ENCODE results near the gene OSBPL3.
A peak's percentile ranks its signal among the peaks of the same experiment; 100 is the strongest.

Gene OSBPL3

DNA sequence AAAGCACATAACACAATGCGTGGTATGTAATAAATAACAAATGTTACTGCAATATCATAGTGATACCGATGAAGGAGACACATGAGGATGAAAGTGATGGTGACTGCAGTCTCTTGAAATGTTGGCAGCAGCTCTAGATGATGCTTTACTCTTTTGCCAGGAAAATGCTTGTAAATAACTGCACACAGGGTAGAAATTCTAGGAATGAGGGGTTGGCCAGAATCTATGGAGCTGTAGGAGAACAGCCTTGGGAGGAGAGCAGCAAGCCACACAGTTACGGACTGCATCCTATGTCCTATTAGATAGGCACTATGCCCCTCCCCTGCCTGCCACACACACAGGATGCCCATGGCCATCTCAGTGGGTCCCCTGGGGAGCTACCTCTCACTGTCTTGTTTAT, 125.1 kb downstream of the OSBPL3 start:
- peak; percentile 57 for DNase-seq

DNA sequence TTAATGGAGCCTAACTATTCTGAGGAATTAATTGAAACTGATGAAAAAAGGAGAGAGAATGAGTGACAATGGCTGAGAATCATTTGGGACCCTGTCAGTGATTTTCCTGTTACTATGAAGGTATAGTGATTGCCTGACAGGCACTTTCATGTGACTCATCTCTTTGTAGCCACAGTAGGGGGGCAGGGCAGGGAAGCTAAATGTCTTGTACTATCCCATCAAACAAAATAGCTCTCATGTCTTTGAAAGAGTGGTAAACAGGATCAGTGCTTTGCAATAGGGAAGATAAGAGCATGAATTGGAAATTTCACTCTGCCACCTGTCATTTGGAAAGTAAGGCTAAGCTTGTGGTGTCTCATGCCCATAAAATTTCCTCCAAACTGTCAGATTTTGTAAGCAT, 128.2 kb downstream of the OSBPL3 start:
- DNase-seq, result peak; percentile 34

DNA sequence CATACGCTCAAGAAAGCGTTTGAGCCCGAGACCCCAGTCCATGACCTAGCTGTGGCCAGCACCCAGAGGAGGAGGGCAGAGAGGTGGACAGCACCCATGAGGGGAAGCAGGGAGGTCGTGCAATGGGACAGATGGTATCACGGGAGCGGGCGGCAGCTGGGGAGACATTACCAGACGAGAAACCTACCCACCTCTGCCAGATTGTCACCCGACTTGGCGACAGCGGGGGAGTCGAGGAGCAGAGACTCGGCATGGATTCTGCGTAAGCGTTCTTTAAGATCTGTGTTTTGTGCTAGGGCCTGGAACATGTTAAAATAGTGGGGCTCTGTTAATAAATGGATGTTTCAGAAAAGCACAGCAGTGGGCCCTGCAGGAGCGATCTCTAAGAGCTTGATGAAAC, 131.1 kb downstream of the OSBPL3 start:
- no peak for DNase-seq

DNA sequence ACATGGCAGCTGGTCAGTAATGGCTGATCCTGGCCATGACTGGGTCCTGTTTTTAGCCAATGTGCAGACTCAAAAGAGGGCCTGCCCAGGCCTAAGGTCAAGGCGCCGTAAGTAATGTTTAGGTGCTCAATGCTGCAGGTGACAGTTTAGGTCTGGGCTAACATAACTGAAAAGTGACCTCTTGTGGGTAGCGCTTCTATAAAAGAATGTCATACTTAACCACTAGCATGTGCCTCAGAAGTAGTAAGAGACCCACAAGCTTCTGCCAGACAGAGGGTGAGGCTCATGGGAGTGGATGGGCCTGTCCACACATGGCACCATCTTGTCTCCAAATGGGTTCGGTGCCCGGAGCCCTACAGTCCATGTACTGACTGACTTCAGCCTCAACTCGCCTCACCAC, 132.2 kb downstream of the OSBPL3 start:
- no peak for DNase-seq

DNA sequence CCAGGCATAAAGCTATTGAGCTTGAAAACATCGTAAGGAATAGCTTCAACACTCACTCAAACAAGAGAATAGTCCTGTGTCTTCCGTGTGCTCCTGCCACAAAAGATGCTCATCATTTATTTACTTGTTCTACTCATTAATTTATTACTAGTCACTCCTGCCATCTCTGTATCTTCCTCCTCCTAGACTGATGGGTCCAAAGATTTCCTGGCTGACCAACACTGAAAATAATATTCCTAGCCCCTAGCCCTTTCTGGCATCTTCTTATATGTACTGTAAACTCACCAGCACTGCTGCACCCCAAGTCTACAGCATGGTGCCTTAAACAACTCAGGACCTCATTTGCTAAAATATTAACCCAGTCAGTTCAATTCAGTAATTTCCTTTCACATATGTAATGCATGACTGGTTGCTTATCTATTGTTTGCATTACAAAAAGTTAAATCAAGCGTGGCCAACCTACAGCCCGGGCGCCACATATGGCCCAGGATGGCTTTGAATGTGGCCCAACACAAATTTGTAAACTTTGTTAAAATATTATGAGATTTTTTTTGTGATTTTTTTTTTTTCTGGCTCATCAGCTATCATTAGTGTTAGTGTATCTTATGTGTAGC, 136.1 kb downstream of the OSBPL3 start:
- no peak for DNase-seq

DNA sequence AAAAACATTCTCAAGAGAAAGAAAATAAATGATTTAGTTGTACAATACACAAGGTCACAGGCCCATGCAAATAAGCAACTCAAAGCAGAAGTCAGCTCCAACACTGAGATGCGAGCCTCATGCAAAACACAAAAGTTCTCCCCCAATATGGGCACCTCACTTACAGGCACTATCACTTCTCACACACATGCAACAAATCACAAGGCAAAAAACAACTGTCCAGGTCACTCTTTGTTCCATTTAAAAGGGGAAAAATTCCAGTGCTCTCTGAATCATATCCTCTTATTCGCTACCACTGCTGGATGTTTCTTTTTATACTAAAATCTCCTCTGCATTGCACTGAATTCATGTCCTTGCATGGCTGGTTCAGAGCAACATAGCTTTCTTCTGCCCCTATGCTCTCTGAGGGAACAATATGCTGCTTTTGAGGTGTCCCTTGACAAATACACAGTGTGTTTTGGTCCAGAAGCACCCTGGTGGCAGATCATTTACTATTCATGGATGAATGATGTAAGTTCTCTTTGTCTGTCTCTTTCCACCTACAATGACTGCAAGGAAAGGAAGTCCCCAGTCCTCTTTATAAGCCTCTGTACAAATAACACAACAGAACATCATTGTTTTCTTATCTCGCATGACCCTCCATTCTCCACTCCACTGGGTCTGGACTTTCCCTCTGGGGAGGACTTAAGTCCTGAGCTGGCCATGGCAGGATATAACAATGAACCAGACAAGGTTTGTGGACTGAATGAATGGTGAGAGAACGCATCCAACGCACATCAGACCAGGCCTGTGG, 137.3 kb downstream of the OSBPL3 start:
- DNase-seq, result no peak

DNA sequence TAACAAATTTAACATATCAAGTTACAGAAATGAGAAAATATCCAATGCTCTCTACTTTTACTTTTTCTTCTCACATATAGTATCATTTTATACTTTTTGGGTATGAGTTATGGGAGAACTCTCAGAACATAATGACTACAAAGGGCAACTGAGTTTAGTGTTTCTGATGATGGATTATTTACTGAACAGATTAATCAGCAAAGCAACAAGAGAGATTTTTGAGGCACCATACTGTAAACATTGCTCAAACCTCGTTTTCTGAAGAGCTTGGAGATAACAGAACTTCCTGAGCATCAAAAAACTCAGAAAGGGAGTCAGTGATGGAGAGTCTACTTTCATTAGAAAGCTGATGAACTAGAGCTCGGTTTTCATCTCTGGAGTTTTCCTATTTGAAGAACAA, 137.9 kb downstream of the OSBPL3 start:
- no peak for DNase-seq

DNA sequence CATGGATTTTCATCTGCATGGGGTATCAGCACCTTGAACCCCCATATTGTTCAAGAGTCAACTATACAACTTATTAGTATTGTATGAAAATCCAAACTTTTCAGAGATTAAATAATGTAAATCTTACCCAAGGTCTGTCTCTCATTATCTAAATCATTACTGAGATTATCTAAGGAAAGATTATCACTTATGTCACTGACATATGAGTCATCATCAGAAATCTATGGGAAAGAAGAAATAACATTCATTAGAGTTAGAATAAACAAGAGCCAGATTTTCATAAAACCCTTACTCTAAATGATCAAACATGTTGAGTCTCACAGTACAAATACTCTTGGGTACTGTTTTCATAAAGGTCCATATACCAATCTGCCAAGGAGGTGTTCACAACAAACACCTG, 139.4 kb downstream of the OSBPL3 start:
- peak; percentile 26 for DNase-seq

DNA sequence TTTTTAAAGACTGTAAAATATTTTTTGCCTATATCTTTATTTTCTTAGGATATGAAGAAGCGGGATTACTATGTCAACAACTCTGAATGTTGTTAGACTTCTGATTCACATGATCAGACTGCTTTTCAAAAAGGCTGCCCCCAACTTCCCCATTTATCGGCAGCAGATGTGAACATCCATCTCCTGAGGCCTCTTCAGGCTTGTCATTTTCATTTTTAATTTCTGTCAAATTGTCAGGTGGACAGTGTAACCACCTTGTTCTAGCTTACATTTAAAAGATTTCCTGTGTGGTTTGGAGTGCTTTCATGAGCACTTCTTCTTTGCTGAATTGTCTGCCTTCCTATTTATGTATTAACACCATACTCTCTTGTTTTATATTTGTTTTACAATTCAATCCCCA, 143.9 kb downstream of the OSBPL3 start:
- no peak for DNase-seq

DNA sequence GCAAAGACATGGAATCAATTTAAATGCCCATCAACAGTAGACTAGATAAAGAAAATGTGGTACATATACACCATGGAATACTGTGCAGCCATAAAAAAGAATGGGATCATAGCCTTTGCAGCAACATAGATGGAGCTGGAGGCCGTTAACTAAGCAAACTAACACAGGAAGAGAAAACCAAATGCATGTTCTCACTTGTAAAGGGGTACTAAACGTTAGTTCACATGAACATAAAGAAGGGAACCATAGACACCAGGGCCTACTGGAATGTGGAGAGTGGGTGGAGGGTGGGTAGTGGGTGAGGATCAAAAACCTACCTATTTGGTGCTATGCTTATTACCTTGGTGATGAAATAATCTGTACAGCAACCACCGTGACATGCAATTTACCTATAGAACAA, 144.3 kb downstream of the OSBPL3 start:
- no peak for DNase-seq

DNA sequence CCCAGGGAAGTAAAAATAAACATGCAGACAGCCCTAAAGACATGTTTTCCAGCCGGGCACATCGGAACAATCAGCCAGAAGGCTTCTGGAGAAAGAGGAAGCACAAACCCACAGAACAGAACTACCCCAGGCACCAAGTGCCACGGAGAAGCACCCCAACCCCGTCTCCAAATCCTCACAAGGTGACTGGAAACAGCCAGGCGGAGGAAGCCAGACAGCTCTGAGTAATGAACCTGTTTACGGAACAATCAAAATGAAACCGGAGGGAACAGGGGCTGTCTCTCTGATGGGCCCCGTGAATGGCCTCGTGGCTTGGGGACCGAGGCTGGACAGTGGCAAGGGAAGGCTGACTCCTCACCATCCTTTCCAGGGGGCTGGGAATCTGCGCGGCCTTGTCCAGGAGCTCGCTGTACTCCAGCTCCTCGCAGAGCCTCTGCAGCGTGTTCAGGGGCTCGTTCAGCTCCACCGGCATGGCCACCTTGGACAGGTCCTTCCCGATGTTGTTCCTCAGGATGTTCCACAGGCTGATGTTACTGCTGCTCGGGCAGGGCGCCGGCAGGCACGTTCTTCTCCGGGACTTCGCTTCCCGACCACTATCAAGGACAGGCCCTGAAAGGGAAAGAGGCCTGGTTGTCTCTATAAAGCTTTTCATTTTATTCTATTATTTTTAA, 145.7 kb downstream of the OSBPL3 start:
- DNase-seq, result no peak

DNA sequence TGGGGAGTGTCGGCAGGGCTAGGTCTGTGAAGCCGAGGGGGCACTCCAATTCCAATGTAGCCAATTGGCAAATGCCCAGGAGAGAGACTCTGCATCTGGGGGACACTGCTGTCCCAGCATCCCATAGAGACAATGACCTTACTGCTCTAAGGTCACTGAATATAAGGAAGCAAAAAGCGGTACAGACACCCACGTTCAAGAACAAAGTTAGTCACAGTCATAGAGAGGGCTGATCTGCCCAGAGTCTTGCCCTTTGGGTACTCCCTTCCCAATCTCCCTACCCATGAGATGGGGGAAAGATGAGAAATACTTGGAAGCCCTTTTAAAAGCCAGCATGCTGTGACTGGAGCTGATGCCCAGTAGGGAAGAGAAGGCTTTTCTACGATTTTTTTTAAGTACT, 146.4 kb downstream of the OSBPL3 start:
- DNase-seq, result no peak

DNA sequence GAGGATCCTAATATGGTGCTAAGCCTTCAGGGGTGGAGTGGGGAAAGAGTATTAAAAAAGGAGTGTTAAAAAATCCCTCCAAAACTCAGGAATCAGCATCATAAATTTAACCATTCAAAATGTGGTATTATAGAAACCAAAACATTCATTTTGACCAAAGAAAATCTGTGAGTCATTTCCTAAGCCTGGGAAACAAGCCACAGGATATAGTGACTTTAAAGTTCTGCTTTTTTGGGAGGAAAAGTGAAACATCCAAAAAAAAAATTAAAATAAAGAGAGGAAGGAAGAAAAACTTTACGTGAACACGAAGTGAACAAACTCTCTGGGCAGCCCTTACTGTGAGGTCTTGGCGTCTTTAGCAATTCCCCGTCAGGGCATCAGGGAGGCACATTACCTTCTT, 148.7 kb downstream of the OSBPL3 start:
- DNase-seq, result peak; percentile 83

DNA sequence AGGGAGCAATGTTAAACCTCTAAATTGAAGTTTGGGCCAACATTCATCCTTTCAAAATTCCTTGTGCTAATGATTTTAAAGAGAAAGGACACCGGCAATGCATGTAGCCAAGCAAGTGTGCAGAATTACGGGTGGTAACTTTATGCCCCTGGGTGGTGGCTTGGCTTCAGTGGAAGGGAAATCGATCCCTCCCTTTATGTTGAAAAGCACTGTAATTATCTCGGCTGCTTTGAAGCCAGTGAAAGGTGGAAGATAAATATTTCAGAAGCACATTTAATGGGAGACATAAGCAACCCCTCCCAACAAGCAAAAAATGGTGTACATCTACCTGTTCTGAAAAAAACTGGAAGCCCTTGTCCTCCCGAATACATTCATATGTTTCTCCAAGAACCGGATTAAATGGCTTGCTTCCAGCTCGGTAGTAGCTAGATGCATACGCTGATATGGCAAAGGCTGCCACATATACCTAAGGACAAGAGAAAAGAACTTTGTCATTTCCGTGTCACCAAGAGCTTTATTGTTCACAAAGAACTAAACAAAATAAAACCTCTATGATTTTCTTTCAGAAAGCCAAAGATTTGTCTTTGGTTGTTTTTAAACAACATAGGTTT, 149.4 kb downstream of the OSBPL3 start:
- DNase-seq, result no peak

DNA sequence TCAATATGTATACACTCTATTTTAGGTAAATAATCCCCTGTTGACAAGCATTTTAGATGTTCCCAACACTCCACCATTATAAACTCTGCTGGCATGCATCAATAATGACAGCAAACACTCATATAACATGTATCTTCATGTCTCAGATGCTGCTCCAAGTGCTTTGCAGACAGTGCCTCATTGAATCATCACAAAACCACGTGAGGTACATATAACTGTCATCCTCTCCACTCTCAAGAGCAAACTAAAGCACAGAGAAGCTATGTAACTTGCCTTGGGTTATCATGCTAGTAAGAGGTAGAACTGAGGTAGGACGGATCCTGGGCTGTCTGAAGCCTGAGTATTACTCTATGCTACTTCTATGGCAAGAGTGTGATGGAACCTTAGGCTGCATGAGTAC, 150.2 kb downstream of the OSBPL3 start:
- peak; percentile 32 for DNase-seq

DNA sequence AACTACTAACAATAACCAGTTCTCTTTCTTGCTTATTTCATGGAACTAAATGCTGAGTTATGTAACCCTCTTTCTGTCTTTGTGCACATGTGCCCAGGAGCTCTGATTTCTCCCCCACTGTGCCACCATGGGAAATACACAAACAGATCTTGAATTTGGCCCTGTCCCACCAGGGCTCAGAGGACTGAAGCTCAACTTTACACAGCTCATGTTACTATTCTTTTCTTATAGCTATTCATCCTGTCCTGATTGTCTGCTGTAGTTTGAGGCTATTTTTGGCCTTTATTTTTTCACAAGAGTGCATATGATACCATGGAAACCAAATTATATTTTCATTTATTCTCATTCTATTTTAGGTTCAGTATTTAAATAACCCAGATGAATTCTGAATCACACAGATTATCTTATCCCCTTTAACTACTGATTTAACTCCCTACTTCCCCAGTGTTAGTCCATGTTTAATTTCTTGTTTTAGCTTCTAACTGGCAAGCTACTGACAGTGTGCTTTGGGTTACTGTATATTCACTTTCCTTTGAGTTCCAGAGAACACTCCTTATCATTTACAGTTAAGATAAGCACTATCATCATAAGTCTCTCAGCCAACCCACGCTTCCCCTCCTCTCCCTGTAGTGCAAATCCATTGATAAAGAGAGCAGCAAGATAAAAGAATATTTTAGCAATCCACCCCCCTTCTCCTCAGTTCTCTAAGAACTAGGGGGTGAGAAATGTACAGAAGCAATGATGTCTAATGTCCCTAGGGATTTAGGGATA, 150.9 kb downstream of the OSBPL3 start:
- DNase-seq, result no peak

DNA sequence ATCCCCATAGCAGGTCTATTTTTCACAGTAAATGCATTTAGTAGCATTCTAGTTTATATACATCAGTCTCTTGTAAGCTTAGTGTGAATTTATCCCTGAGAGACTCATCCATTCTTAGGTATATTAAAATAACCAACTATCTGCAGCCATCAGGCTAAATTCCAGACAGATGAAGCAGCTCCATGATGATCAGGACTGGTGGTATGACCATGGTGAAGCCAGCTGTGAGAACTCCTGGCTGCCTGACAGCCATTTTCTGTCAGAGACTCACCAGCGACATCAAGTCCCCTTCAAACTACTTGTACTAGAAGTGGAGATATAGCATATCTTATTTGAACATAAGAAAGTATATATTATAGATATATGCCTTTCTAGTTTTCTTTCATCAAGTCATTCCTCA, 152.4 kb downstream of the OSBPL3 start:
- DNase-seq, result peak; percentile 68

DNA sequence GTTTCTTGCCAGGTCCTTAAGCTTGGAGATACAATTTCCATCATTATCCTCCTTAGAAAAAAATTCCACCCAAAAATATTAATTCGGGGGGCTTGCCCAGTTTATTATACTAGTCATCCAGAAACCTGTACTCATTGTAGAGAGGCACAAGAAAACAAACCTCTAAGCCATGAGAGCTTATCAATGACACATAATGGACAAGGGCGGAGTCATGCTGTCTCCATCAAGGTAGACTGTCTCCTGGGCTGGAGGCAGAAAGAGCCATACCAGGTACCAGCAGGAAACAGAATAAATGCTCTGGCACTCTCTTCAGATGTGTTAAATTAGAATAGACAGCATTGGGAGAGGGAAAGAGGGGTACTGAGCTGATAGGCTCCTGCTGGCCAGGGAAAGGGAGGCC, 153.0 kb downstream of the OSBPL3 start:
- DNase-seq, result no peak

DNA sequence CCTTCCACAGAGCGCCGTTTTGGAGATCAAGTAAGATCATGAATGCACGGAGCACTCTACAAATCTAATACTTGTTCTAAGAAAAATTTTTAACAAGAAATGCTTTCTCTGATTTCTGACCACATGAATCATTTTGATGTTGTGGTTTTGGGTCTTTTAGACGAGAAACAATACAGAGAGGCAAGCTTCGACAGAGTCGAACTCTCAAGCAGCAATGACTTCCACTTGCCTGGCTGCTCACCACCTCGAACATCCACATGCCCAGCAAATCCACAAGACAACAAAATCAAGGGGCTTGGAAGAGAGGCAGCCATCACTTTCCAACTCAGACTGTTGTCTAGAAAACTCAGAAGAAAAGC, 153.3 kb downstream of the OSBPL3 start:
- no peak for DNase-seq

DNA sequence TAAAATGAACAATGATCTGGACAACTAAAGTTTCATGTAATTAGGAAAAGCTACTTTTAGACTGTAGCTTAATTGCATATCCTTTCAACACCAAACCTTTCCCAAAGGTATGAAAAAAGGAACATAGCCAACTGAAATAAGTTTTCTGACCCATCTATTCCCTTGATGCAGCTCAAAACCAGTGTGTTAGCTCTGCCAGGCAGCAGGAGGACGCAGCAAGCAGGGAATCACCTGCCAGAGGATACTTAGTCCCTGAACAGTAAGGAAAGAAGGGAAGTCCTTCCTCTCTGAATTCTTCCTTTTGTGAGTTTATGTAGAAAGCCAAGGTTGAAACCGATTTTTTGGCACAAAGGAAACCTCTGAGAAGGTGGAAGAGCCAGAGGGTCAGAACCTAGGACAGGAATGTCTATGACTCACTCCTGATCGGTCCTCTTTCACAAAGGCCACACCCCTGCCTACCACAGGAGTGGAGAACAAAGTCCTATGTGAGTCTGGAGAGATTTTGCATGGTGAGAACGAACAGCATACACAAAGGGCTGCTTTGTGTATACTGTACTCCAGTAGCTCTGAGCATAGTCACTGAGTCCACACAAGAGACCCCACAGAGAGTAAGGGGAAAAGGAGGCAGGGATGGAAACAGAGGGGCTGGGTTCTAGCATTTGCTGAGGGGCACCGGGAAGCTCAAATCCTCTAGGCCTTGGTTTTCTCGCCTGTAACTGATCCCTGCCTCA, 153.9 kb downstream of the OSBPL3 start:
- DNase-seq, result peak; percentile 44

DNA sequence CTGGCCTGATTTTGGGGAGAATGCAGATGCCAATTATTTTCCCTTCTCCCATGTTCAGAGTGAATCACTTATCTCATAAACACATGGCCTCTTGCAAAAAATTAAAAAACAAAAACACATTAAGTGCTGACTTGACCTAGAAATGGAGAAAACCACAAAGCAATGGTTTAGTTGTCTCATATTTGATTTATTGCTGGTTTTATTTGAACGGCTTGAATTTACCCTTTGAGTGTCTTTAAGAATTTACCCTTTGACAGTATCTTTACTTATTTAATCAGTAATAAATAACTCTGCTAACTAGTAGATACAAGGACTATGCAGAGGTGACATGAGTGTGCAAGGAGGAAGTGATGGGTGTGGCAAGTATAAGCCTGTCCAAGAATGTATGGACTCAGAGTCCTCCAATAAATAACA, 154.6 kb downstream of the OSBPL3 start:
- DNase-seq, result peak; percentile 34

DNA sequence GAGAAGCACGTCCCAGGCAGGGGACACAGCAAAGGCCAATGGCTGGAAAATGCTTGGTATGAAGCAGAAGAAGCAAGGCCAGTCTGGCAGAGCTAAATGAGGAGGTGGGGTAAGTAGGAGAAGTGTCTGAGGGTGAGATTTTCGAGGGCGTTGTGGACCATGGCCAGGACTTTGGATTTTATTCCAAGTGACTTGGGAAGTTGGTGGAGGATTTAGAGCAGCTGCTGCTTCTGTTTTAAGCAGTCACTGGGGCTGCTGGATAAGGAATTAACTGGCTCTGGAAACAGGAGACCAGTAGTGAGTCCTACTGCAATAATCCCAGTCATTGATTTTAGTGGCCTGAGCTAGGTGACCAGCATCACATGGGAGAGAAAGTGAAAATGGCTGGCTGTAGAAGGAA, 155.1 kb downstream of the OSBPL3 start:
- DNase-seq, result no peak

Data from fibroblast of skin of right quadriceps (primary cell).